ENCODE data around the gene NUP93.
"Not testable (repeated sequence)": the region's sequence is repeated elsewhere in the genome, so short reads cannot be mapped to it uniquely, and the experiment has no call there.

The NUP93 gene

GRCh38 chr16:56779906-56780305 is 50.0 kb downstream of the NUP93 start:
- DNase-seq (ENCODE audit: low spot score) = no peak

GRCh38 chr16:56780646-56781045 is 50.7 kb downstream of the NUP93 start:
- DNase-seq (ENCODE audit: low spot score) = no peak

GRCh38 chr16:56781528-56781961 is 51.6 kb downstream of the NUP93 start:
- no peak for DNase-seq (ENCODE audit: low spot score)

- DNase-seq (ENCODE audit: low spot score) = no peak
These were observed 53.4 kb downstream of the NUP93 start for GRCh38 chr16:56783344-56783743.

GRCh38 chr16:56785317-56785716 is 55.4 kb downstream of the NUP93 start:
- DNase-seq (ENCODE audit: low spot score) = no peak

- DNase-seq (ENCODE audit: low spot score) = no peak
These were observed 57.2 kb downstream of the NUP93 start for GRCh38 chr16:56787167-56787566.

GRCh38 chr16:56788435-56788834 is 58.5 kb downstream of the NUP93 start:
- no peak for DNase-seq (ENCODE audit: low spot score)

GRCh38 chr16:56789360-56789759 is 59.4 kb downstream of the NUP93 start:
- no peak for DNase-seq (ENCODE audit: low spot score)

GRCh38 chr16:56792967-56793366 is 63.0 kb downstream of the NUP93 start:
- DNase-seq (ENCODE audit: low spot score) = no peak

GRCh38 chr16:56793492-56793891 is 63.6 kb downstream of the NUP93 start:
- no peak for DNase-seq (ENCODE audit: low spot score)

GRCh38 chr16:56795011-56795410 is 65.1 kb downstream of the NUP93 start:
- DNase-seq (ENCODE audit: low spot score) = no peak

GRCh38 chr16:56797038-56797437 is 67.1 kb downstream of the NUP93 start:
- not testable (repeated sequence) for DNase-seq (ENCODE audit: low spot score)

- DNase-seq (ENCODE audit: low spot score) = no peak
These were observed 67.9 kb downstream of the NUP93 start for GRCh38 chr16:56797861-56798260.

GRCh38 chr16:56798955-56799354 is 69.0 kb downstream of the NUP93 start:
- DNase-seq (ENCODE audit: low spot score) = no peak

GRCh38 chr16:56800355-56800754 is 70.4 kb downstream of the NUP93 start:
- DNase-seq (ENCODE audit: low spot score) = no peak

GRCh38 chr16:56801762-56802161 is 71.8 kb downstream of the NUP93 start:
- no peak for DNase-seq (ENCODE audit: low spot score)

- no peak for DNase-seq (ENCODE audit: low spot score)
These were observed 77.2 kb downstream of the NUP93 start for GRCh38 chr16:56807011-56807675.

- DNase-seq (ENCODE audit: low spot score) = not testable (repeated sequence)
These were observed 77.7 kb downstream of the NUP93 start for GRCh38 chr16:56807676-56808067.

- no peak for DNase-seq (ENCODE audit: low spot score)
These were observed 81.0 kb downstream of the NUP93 start for GRCh38 chr16:56810954-56811353.

- not testable (repeated sequence) for DNase-seq (ENCODE audit: low spot score)
These were observed 81.7 kb downstream of the NUP93 start for GRCh38 chr16:56811602-56812001.

GRCh38 chr16:56812884-56813283 is 83.0 kb downstream of the NUP93 start:
- DNase-seq (ENCODE audit: low spot score) = no peak

- no peak for DNase-seq (ENCODE audit: low spot score)
These were observed 84.9 kb downstream of the NUP93 start for GRCh38 chr16:56814537-56815432.

GRCh38 chr16:56815721-56816120 is 85.8 kb downstream of the NUP93 start:
- no peak for DNase-seq (ENCODE audit: low spot score)
